B cell (primary cell): Measurements from ENCODE around the gene BARHL1. TPM values are rescaled to one million over a fixed set of nuclear protein-coding genes. Genes with fewer than 3 reads are reported as not detected.

Experiments used
- ATAC-seq: fragments of 200-7000 bp; cut with Tn5 transposase; one replicate; pipeline ENCODE4 v1.10.0; 2021; ENCODE audit warnings: low read depth, mild to moderate bottlenecking, moderate number of reproducible peaks, moderate library complexity
- CTCF ChIA-PET: fragments of 350-600 bp; sonication (Branson Sonifier 250); formaldehyde crosslinking; loops from one replicate; lab custom pipeline; 2021; ENCODE audit warnings: antibody characterized with exemption, inconsistent platforms; lab: Charles Lee
- POLR2A ChIA-PET: fragments of 350-600 bp; sonication (Branson Sonifier 250); formaldehyde crosslinking; loops from one replicate; lab custom pipeline; 2021; ENCODE audit warnings: antibody characterized with exemption; lab: Charles Lee
- DNase-seq: peaks from one replicate; pipeline ENCODE4 v3.0.0; 2013
- H2AFZ ChIP-seq: 2 replicates; pipeline ENCODE4 v1.6.1; 2012; ENCODE audit warnings: mild to moderate bottlenecking, low read depth, low read length; ENCODE audit not compliant: insufficient read depth, poor library complexity, severe bottlenecking
- H3K27ac ChIP-seq, 2 donors: 1 replicate in 1 of 2; 2 replicates in 1 of 2; pipeline ENCODE4 v1.5.1; 2012 to 2013; ENCODE audit warnings: low read length in 2 of 2, mild to moderate bottlenecking in 2 of 2, moderate library complexity in 1 of 2
- H3K27me3 ChIP-seq, 4 experiments: fragments of 200-600 bp in 1 of 4; sonication (generic) in 1 of 4; replicated peaks in 1 of 4; 1 replicate in 2 of 4; 2 replicates in 2 of 4; pipeline versions ENCODE4 v1.6.1 to v1.7.0; 2013 to 2016; ENCODE audit warnings: low read length in 3 of 4, mild to moderate bottlenecking in 2 of 4, mixed read lengths in 1 of 4, moderate library complexity in 1 of 4; ENCODE audit not compliant: insufficient read depth in 4 of 4, control insufficient read depth in 3 of 4; ENCODE audit errors: control extremely low read depth in 1 of 4
- H3K36me3 ChIP-seq, 2 experiments: replicated peaks in 1 of 2; 1 replicate in 1 of 2; 2 replicates in 1 of 2; pipeline versions ENCODE4 v1.6.1 to v1.7.1; 2013; ENCODE audit warnings: low read length in 1 of 2; ENCODE audit not compliant: insufficient read depth in 2 of 2, control insufficient read depth in 1 of 2; ENCODE audit errors: control extremely low read depth in 1 of 2, extremely low read depth in 1 of 2
- H3K4me1 ChIP-seq, 2 donors: fragments of 200-600 bp in 1 of 2; sonication (generic) in 1 of 2; 1 replicate in 1 of 2; 2 replicates in 1 of 2; pipeline versions ENCODE4 v1.5.1 to v1.6.1; 2013 to 2017; ENCODE audit warnings: low read length in 2 of 2; ENCODE audit not compliant: control insufficient read depth in 2 of 2, insufficient read depth in 2 of 2
- H3K4me2 ChIP-seq: replicated peaks from 2 replicates; pipeline ENCODE3; 2012; ENCODE audit warnings: mild to moderate bottlenecking, low read depth, low read length; ENCODE audit not compliant: poor library complexity, severe bottlenecking
- H3K4me3 ChIP-seq, 5 experiments: fragments of 200-600 bp in 1 of 5; sonication (generic) in 1 of 5; 1 replicate in 3 of 5; 2 replicates in 2 of 5; pipeline versions ENCODE4 v1.5.1 to v1.7.0; 2011 to 2016; ENCODE audit warnings: low read length in 4 of 5, mild to moderate bottlenecking in 4 of 5, low read depth in 2 of 5, control low read depth in 1 of 5, moderate library complexity in 1 of 5; ENCODE audit not compliant: insufficient read depth in 1 of 5; ENCODE audit errors: control extremely low read depth in 1 of 5, extremely low read depth in 1 of 5
- H3K79me2 ChIP-seq: fragments of 200-600 bp; sonication (generic); one replicate; pipeline ENCODE4 v1.6.0; 2016; ENCODE audit warnings: low read length; ENCODE audit not compliant: control insufficient read depth, insufficient read depth
- H3K9ac ChIP-seq: fragments of 200-600 bp; sonication (generic); 2 replicates; pipeline ENCODE4 v1.6.1; 2017; ENCODE audit warnings: mild to moderate bottlenecking, low read length, moderate library complexity
- H3K9me3 ChIP-seq, 3 donors: one replicate each; pipeline versions ENCODE4 v1.6.1 to v1.7.1; 2013; ENCODE audit warnings: low read length in 2 of 3; ENCODE audit not compliant: control insufficient read depth in 2 of 3, insufficient read depth in 1 of 3; ENCODE audit errors: control extremely low read depth in 1 of 3
- H4K20me1 ChIP-seq: 2 replicates; pipeline ENCODE4 v1.6.0; 2012; ENCODE audit warnings: mild to moderate bottlenecking, low read length; ENCODE audit not compliant: insufficient read depth, control insufficient read depth, poor library complexity, severe bottlenecking
- H3K27ac Mint-ChIP-seq: one replicate; pipeline ENCODE4 v1.8.0; 2021; ENCODE audit warnings: mixed read lengths
- H3K27me3 Mint-ChIP-seq: one replicate; pipeline ENCODE4 v1.8.0; 2021; ENCODE audit warnings: mixed read lengths
- H3K4me1 Mint-ChIP-seq: one replicate; pipeline ENCODE4 v1.8.0; 2021; ENCODE audit warnings: mixed read lengths
- H3K4me3 Mint-ChIP-seq: one replicate; pipeline ENCODE4 v1.8.0; 2021; ENCODE audit warnings: mixed read lengths
- H3K9me3 Mint-ChIP-seq: one replicate; pipeline ENCODE4 v1.8.0; 2022; ENCODE audit warnings: mixed read lengths; ENCODE audit not compliant: insufficient read depth
- CTCF ChIP-seq: fragments of 200-600 bp; IDR thresholded peaks from one replicate; pipeline ENCODE4 v1.8.0; 2022; ENCODE audit warnings: antibody characterized with exemption, mild to moderate bottlenecking
- EZH2 ChIP-seq: IDR thresholded peaks from 2 replicates; pipeline ENCODE4 v1.6.1; 2012; ENCODE audit warnings: borderline replicate concordance, low read depth, mild to moderate bottlenecking, moderate library complexity, low read length; ENCODE audit not compliant: insufficient read depth, poor library complexity, severe bottlenecking
- WGBS: methylation state at CpG from one replicate; pipeline ENCODE4 v1.1.5; 2013; ENCODE audit warnings: missing lambda C conversion rate; ENCODE audit not compliant: insufficient coverage; 5-methylcytosine and 5-hydroxymethylcytosine counted together
- intact Hi-C: fragments of 100-400 bp; cut with micrococcal nuclease; formaldehyde crosslinking; loops from one replicate; pipeline ENCODE4 v1.10.0; 2022
- polyA plus RNA-seq: library from polyadenylated mRNA; depleted of rRNA; stranded (reverse); fragments of >200 nt; gene quantifications from 2 replicates; pipeline ENCODE4 v1.2.3, GENCODE V29; 2012
- total RNA-seq, 2 donors: library from RNA; stranded (reverse); fragments of 120-200 nt in 1 of 2; gene quantifications; 1 replicate in 1 of 2; 2 replicates in 1 of 2; pipeline versions ENCODE4 v1.2.3 to v1.2.4, GENCODE V29; 2013 to 2022

Gene BARHL1
- total and polyA plus RNA-seq, 2 donors (not counting 1 experiment from before 2014, with no cell fraction given) = not detected

GRCh38 chr9:132591751-132592314 is 9.4 kb downstream of the BARHL1 start:
- Mint-ChIP-seq H3K27ac (no peak overlapping the region), H3K4me1 (peaks cover 13% of the 10 kb centered on the region), H3K27me3 (peaks cover 36% of the 10 kb centered on the region), H3K4me3 (no peak overlapping the region), H3K9me3 (no peaks in the 10 kb centered on the region)
- no peak overlapping the region for H3K4me3 ChIP-seq
- peaks cover 12 to 20% of the 10 kb centered on the region in 2 donors for H3K4me1 ChIP-seq
- H3K79me2 ChIP-seq = no peaks in the 10 kb centered on the region
- no peak overlapping the region for H3K4me2 ChIP-seq
- WGBS = no CpG with 5 or more reads among the region's 9 CpGs
- ChIA-PET POLR2A (no interaction called here), CTCF (no interaction called here)
- peaks cover 0 to 52% (median 33%) of the 10 kb centered on the region in 4 experiments for H3K27me3 ChIP-seq
- peaks cover 0 to 23% (median 0%) of the 10 kb centered on the region in 3 donors for H3K9me3 ChIP-seq
- TF ChIP-seq CTCF = no peak
- no peak for TF ChIP-seq EZH2
- H2AFZ ChIP-seq = no peak overlapping the region
- H4K20me1 ChIP-seq = peaks cover 8% of the 10 kb centered on the region
- no peak for ATAC-seq
- H3K9ac ChIP-seq = no peak overlapping the region
- DNase-seq = no peak
- intact Hi-C loops = no loop called here
- H3K27ac ChIP-seq = no peak overlapping the region
- peaks cover 0 to 14% of the 10 kb centered on the region in 2 experiments for H3K36me3 ChIP-seq

DNA sequence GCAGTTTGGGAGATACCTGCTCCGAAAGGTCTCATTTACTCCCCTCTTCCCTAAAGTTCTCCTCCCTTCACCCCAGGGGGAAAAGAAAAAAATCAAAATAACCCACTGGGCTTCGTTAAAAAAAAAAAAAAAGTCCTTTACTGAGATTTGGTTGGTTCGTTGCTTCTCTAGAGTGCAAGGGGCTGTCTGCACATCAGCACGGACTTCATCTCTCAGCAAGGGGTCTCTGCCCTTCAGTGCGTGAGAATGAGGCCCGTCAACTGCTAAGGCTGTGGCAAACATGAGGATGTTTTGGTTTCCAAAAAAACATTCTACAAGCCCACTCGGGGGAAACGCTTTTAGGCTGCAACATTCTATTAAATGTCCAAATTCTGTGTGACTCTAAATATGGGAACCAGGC is 10.0 kb downstream of the BARHL1 start:
- DNase-seq (no peak), ATAC-seq (no peak)
- Histone ChIP-seq H2AFZ (no peak overlapping the region), H3K9ac (no peak overlapping the region), H3K4me2 (no peak overlapping the region), H3K4me3 (no peak overlapping the region), H3K36me3 (peaks cover 0 to 20% of the 10 kb centered on the region in 2 experiments), H3K9me3 (peaks cover 0 to 17% (median 0%) of the 10 kb centered on the region in 3 donors), H3K27ac (no peak overlapping the region), H4K20me1 (peaks cover 8% of the 10 kb centered on the region), H3K4me1 (peaks cover 6 to 14% of the 10 kb centered on the region in 2 donors), H3K79me2 (no peaks in the 10 kb centered on the region), H3K27me3 (peaks cover 0 to 46% (median 27%) of the 10 kb centered on the region in 4 experiments)
- WGBS = 71% methylated on average over 4 of the region's 8 CpGs
- Mint-ChIP-seq H3K27me3 (peaks cover 36% of the 10 kb centered on the region), H3K4me1 (peaks cover 13% of the 10 kb centered on the region), H3K9me3 (no peaks in the 10 kb centered on the region), H3K4me3 (no peak overlapping the region), H3K27ac (no peak overlapping the region)
- CTCF ChIA-PET = no interaction called here
- TF ChIP-seq CTCF (no peak), EZH2 (no peak)
- POLR2A ChIA-PET = no interaction called here
- intact Hi-C loops = no loop called here
